Endothelial cell (in vitro differentiated cells): ENCODE measurements around the gene CDHR5. TPM values are rescaled to one million over a fixed set of nuclear protein-coding genes. Genes with fewer than 3 reads are reported as not detected.

Source experiments
- DNase-seq: peaks from one replicate; pipeline ENCODE4 v3.0.0; 2021; ENCODE audit warnings: low spot score
- H3K27ac Mint-ChIP-seq: one replicate; pipeline ENCODE4 v1.8.0; 2021; ENCODE audit warnings: mixed read lengths, inconsistent platforms; ENCODE audit not compliant: unreplicated experiment
- H3K27me3 Mint-ChIP-seq: one replicate; pipeline ENCODE4 v1.8.0; 2021; ENCODE audit warnings: mild to moderate bottlenecking, moderate library complexity, mixed read lengths, inconsistent platforms; ENCODE audit not compliant: unreplicated experiment
- H3K36me3 Mint-ChIP-seq: one replicate; pipeline ENCODE4 v1.8.0; 2021; ENCODE audit warnings: mild to moderate bottlenecking, low read depth, mixed read lengths, inconsistent platforms; ENCODE audit not compliant: unreplicated experiment
- H3K4me1 Mint-ChIP-seq: one replicate; pipeline ENCODE4 v1.8.0; 2021; ENCODE audit warnings: mild to moderate bottlenecking, mixed read lengths, inconsistent platforms; ENCODE audit not compliant: unreplicated experiment
- H3K4me3 Mint-ChIP-seq: one replicate; pipeline ENCODE4 v1.8.0; 2021; ENCODE audit warnings: mild to moderate bottlenecking, mixed read lengths, inconsistent platforms; ENCODE audit not compliant: unreplicated experiment
- H3K9me3 Mint-ChIP-seq: one replicate; pipeline ENCODE4 v1.8.0; 2021; ENCODE audit warnings: mixed read lengths, inconsistent platforms; ENCODE audit not compliant: unreplicated experiment
- CTCF ChIP-seq: fragments of 200-600 bp; sonication (generic); IDR thresholded peaks from one replicate; pipeline ENCODE4 v1.5.0; 2021; ENCODE audit warnings: antibody characterized with exemption; ENCODE audit not compliant: unreplicated experiment
- total RNA-seq: library from RNA; stranded (reverse); fragmentation: NEBNext Ultra II Directional; extraction: Animal tissue kit (Norgen Biotek cat#: 25700); gene quantifications from one replicate; pipeline ENCODE4 v1.2.1, GENCODE V29; 2021; ENCODE audit not compliant: unreplicated experiment

The CDHR5 gene
- total RNA-seq, 1 donor from 2014 or later: not detected

- no peak overlapping the region for H3K27ac Mint-ChIP-seq
- TF ChIP-seq CTCF: no peak
- peaks cover 12% of the 10 kb centered on the region for H3K27me3 Mint-ChIP-seq
- H3K36me3 Mint-ChIP-seq: peaks cover 29% of the 10 kb centered on the region
- H3K4me1 Mint-ChIP-seq: peaks cover 6% of the 10 kb centered on the region
- DNase-seq: no peak
- H3K9me3 Mint-ChIP-seq: no peaks in the 10 kb centered on the region
- peak overlapping the region; percentile 31 for H3K4me3 Mint-ChIP-seq
These were observed 37.2 kb downstream of the CDHR5 start for GRCh38 chr11:587546-587945.

GRCh38 chr11:586376-587316 is 38.1 kb downstream of the CDHR5 start:
- no peak for DNase-seq
- peak overlapping the region; percentile 49 for H3K4me3 Mint-ChIP-seq
- H3K27ac Mint-ChIP-seq: no peak overlapping the region
- peaks cover 10% of the 10 kb centered on the region for H3K27me3 Mint-ChIP-seq
- peaks cover 6% of the 10 kb centered on the region for H3K4me1 Mint-ChIP-seq
- H3K36me3 Mint-ChIP-seq: peaks cover 24% of the 10 kb centered on the region
- no peak for TF ChIP-seq CTCF
- H3K9me3 Mint-ChIP-seq: no peaks in the 10 kb centered on the region

- H3K36me3 Mint-ChIP-seq: peaks cover 15% of the 10 kb centered on the region
- H3K4me3 Mint-ChIP-seq: no peak overlapping the region
- no peak overlapping the region for H3K27ac Mint-ChIP-seq
- TF ChIP-seq CTCF: no peak
- no peak for DNase-seq
- H3K27me3 Mint-ChIP-seq: peaks cover 5% of the 10 kb centered on the region
- H3K4me1 Mint-ChIP-seq: peaks cover 8% of the 10 kb centered on the region
- no peaks in the 10 kb centered on the region for H3K9me3 Mint-ChIP-seq
These were observed 40.5 kb downstream of the CDHR5 start for GRCh38 chr11:584287-584686.

GRCh38 chr11:581752-582151 is 43.0 kb downstream of the CDHR5 start:
- TF ChIP-seq CTCF: no peak
- H3K4me1 Mint-ChIP-seq: peaks cover 15% of the 10 kb centered on the region
- peaks cover 7% of the 10 kb centered on the region for H3K36me3 Mint-ChIP-seq
- no peak for DNase-seq
- no peaks in the 10 kb centered on the region for H3K9me3 Mint-ChIP-seq
- no peak overlapping the region for H3K27ac Mint-ChIP-seq
- H3K27me3 Mint-ChIP-seq: peaks cover 5% of the 10 kb centered on the region
- H3K4me3 Mint-ChIP-seq: no peak overlapping the region

GRCh38 chr11:581342-581741 is 43.4 kb downstream of the CDHR5 start:
- no peak for DNase-seq
- Mint-ChIP-seq H3K4me1 (peaks cover 15% of the 10 kb centered on the region), H3K9me3 (no peaks in the 10 kb centered on the region), H3K27me3 (peaks cover 5% of the 10 kb centered on the region), H3K27ac (peak overlapping the region; percentile 32), H3K36me3 (peaks cover 5% of the 10 kb centered on the region), H3K4me3 (no peak overlapping the region)
- no peak for TF ChIP-seq CTCF
